Stimulated activated naive CD8-positive, alpha-beta T cell treated with anti-CD3 and anti-CD28 coated beads, Interleukin-15, Interleukin-2, amounts not matched to agents 100 ng/mL and 50 ng/mL, for 24 hours (primary cell): ENCODE measurements around the gene PSMB2.
"Not testable (repeated sequence)": the region's sequence is repeated elsewhere in the genome, so short reads cannot be mapped to it uniquely, and the experiment has no call there.

Experiments
- H3K27ac Mint-ChIP-seq: one replicate; pipeline ENCODE4 v1.8.0; 2021; ENCODE audit warnings: mild to moderate bottlenecking, mixed read lengths
- H3K27me3 Mint-ChIP-seq: one replicate; pipeline ENCODE4 v1.8.0; 2021; ENCODE audit warnings: mixed read lengths
- H3K36me3 Mint-ChIP-seq: one replicate; pipeline ENCODE4 v1.8.0; 2021; ENCODE audit warnings: low read depth, mixed read lengths
- H3K4me1 Mint-ChIP-seq: one replicate; pipeline ENCODE4 v1.8.0; 2021; ENCODE audit warnings: low read depth, mixed read lengths
- H3K4me3 Mint-ChIP-seq: one replicate; pipeline ENCODE4 v1.8.0; 2021; ENCODE audit warnings: mild to moderate bottlenecking, mixed read lengths
- H3K9me3 Mint-ChIP-seq: one replicate; pipeline ENCODE4 v1.8.0; 2021; ENCODE audit warnings: mixed read lengths

The PSMB2 gene

DNA sequence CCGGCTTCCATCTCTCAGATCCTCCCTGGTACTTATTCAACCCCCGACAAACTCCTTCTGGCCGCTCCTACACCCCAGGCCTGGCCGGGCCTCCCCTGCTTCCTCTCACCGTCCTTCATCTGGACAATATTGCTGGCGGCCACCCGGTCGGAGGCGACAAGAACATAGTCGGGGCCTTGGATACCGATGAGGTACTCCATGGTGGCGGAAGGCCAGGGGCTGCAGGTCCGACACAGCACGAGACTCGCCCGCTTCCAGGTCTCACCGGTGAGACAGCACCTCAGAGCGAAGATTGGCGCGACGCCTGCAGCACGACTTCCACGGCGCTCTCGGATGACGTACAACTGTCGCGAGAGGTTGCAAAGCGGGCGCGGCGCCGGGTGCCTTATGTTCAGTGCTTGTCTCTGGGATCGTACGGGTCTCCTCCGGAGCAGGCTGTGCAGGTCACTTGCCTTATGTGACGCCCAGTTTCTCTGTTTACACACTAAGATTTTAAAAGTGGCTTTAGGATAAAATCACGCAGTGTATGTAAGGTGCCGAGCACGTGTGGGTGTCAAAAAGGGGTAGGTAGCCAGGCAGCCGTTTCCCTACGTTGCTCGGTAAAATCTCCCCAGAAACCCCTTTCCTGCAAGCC, at the start of gene PSMB2:
Gene PSMB2, minus strand, starts transcription at position 294 of the 634 bp plus-strand sequence. Its CDS starts 94 bp downstream, at position 200.
- H3K27ac Mint-ChIP-seq = peak within 1 kb of the TSS; percentile 100
- H3K4me1 Mint-ChIP-seq = peaks cover 38% of the 10 kb centered on the region
- peak within 1 kb of the TSS; percentile 100 for H3K4me3 Mint-ChIP-seq
- H3K36me3 Mint-ChIP-seq = peaks cover 12% of the 10 kb centered on the region
- H3K9me3 Mint-ChIP-seq = no peaks in the 10 kb centered on the region
- peaks cover 17% of the 10 kb centered on the region for H3K27me3 Mint-ChIP-seq

DNA sequence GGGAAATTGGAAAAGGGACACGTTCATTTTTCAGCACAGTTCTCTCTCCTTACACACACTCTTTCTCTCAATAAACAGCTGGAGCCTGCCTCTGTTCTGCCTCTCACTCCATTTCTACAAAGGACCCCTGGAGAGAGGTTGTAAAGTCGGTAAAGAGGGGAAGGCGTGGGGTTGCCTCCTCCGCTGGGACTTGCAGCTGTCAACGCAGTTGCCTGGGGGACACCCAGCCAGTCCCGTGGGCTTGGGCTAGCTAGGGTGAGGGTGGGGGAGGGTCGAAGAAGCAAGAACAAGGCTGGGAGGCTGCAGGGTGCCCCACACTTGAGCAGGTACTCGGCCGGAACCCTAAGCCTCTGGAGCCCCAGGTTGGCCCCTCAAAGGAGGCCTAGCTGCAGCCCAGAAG, 49.8 kb upstream of the PSMB2 start:
- H3K9me3 Mint-ChIP-seq = no peaks in the 10 kb centered on the region
- no peaks in the 10 kb centered on the region for H3K36me3 Mint-ChIP-seq
- H3K27me3 Mint-ChIP-seq = peaks cover 17% of the 10 kb centered on the region
- no peak overlapping the region for H3K4me3 Mint-ChIP-seq
- no peaks in the 10 kb centered on the region for H3K4me1 Mint-ChIP-seq
- H3K27ac Mint-ChIP-seq = no peak overlapping the region

DNA sequence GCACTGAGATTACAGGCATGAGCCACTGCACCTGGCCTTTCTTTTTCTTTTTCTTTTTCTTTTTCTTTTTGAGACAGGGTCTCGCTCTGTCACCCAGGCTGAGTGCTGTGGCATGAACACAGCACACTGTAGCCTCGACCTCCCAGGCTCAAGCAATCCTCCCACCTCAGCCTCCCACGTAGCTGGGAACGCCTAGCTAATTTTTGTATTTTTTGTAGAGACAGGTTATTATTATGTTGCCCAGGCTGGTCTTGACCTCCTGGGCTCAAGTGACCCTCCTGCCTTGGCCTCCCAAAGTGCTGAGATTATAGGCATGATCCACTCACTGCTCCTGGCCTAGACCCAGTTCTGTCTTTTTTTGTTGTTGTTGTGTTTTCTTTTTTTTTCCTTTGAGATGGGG, 48.8 kb upstream of the PSMB2 start:
- not testable (repeated sequence) for H3K4me1 Mint-ChIP-seq, H3K4me3 Mint-ChIP-seq, H3K36me3 Mint-ChIP-seq, H3K27ac Mint-ChIP-seq, H3K9me3 Mint-ChIP-seq
- H3K27me3 Mint-ChIP-seq = peaks cover 25% of the 10 kb centered on the region

DNA sequence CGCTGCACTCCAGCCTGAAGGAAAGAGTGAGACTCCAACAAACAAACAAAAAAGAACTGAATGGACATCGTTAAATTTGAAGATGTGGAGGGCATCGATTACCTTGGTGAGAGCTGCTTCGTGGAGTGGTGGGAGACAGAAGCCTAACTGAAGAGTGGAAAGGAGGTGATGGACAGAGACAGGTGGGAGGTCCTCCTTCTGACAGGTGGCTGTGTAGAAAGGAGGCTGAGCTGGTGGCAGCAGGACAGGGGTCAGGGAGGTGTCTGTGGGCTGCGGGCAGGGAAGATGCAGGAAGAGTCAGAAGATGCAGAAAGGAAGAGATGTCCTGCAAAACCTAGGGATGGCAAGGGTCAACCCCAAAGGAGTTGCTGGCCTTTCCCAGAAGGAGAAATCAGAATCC, 46.8 kb upstream of the PSMB2 start:
- Mint-ChIP-seq H3K4me1 (no peaks in the 10 kb centered on the region), H3K27me3 (peaks cover 24% of the 10 kb centered on the region), H3K4me3 (no peak overlapping the region), H3K27ac (no peak overlapping the region), H3K36me3 (no peaks in the 10 kb centered on the region), H3K9me3 (no peaks in the 10 kb centered on the region)

DNA sequence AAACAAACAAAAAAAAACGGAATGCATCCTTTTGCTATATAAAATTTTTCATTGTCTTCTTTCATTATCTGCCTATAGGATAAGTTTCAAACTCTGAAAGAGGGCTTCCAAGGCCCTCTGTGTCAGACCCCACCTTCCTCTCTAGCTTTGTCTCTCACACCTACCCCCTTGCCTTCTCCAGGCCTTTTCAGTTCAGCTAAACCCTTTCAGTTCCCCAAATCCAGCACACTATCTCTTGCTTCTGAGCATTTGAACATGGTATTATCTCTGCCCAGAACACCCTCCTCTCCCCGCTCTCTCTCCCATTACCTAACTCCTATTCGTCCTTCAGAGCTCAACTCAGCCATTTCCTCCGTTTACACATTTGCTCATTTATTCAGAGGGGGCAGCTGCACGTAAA, 41.7 kb upstream of the PSMB2 start:
- Mint-ChIP-seq H3K9me3 (no peaks in the 10 kb centered on the region), H3K36me3 (no peaks in the 10 kb centered on the region), H3K27ac (no peak overlapping the region), H3K4me3 (no peak overlapping the region), H3K4me1 (no peaks in the 10 kb centered on the region), H3K27me3 (peaks cover 14% of the 10 kb centered on the region)

DNA sequence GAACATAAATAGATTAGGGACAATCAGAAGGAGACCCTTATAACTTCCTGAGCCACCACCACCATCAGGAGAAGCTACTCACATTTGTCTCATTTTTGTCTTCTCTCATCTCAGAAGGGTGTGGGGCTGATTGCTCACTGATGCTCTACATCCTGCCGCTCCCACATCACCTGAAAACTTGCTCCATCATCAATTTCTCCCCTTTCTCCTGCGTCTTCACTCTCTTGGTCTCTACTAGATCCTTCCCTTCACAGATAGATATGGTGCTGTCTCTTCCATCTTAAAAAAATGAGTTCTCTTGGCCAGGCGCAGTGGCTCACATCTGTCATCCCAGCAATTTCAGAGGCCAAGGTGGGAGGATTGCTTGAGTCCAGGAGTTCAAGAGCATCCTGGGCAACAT, 38.9 kb upstream of the PSMB2 start:
- Mint-ChIP-seq H3K4me3 (no peak overlapping the region), H3K27ac (no peak overlapping the region), H3K4me1 (no peaks in the 10 kb centered on the region), H3K36me3 (no peaks in the 10 kb centered on the region), H3K9me3 (no peaks in the 10 kb centered on the region), H3K27me3 (peaks cover 4% of the 10 kb centered on the region)

DNA sequence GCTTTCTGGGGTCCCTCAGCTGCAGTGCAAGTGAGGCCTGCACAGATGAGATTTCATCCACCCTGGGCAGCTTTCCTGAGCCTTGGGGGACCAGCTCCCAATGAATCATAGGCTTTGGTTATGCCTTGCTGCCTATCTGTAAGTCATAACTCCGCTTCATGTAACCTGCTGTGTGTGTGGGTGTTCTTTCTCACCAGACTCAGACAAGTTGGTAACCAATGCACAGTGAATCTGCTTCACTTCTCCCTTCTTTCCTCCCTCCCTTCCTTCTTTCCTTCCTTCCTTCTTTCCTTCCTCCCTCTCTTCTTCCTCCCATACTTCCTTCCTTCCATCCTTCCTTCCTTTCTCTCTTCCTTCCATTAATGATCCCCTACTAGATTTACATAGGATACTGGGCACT, 34.4 kb upstream of the PSMB2 start:
- Mint-ChIP-seq H3K4me3 (no peak overlapping the region), H3K27me3 (peaks cover 15% of the 10 kb centered on the region), H3K27ac (no peak overlapping the region), H3K36me3 (no peaks in the 10 kb centered on the region), H3K4me1 (no peaks in the 10 kb centered on the region), H3K9me3 (no peaks in the 10 kb centered on the region)

DNA sequence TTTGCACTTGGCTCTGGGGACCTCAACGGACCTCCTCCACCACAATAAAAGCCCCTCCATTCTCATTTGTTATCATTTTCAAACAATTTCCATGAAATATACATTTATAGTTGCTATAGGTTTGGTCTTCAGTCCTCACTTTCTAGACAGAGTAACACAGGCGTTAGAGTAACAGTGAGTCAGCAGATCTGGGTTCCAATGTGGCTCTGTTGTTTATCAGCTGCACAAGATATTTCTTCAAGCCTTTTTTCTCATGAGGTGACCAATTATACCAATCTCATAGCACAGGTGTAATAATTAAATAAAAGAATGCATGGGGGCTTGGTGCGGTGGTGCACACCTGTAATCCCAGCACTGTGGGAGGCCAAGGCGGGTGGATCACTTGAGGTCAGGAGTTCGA, 32.8 kb upstream of the PSMB2 start:
- Mint-ChIP-seq H3K27ac (no peak overlapping the region), H3K4me3 (no peak overlapping the region), H3K27me3 (peaks cover 15% of the 10 kb centered on the region), H3K9me3 (no peaks in the 10 kb centered on the region), H3K4me1 (no peaks in the 10 kb centered on the region), H3K36me3 (no peaks in the 10 kb centered on the region)

DNA sequence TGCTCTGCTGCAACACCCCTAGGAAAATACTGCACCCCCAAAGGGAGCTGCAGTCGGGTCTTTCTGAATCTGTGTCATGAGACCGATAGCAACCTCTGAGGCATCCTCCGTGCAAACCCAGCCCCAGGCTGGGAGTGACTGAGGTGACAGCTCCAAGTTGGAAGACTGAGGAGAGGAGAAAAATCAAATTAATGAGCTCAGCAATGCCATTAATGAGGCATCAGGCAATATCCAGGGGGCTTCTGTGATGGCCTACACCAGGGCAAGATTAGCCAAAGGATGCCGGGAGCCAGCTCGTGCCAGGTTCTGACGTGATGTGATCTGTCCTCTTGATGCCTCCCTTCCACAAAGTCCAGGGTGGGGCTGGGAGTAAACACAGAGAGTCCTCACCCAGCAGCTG, 30.8 kb upstream of the PSMB2 start:
- Mint-ChIP-seq H3K27me3 (peaks cover 15% of the 10 kb centered on the region), H3K36me3 (no peaks in the 10 kb centered on the region), H3K4me3 (no peak overlapping the region), H3K27ac (no peak overlapping the region), H3K4me1 (no peaks in the 10 kb centered on the region), H3K9me3 (no peaks in the 10 kb centered on the region)

DNA sequence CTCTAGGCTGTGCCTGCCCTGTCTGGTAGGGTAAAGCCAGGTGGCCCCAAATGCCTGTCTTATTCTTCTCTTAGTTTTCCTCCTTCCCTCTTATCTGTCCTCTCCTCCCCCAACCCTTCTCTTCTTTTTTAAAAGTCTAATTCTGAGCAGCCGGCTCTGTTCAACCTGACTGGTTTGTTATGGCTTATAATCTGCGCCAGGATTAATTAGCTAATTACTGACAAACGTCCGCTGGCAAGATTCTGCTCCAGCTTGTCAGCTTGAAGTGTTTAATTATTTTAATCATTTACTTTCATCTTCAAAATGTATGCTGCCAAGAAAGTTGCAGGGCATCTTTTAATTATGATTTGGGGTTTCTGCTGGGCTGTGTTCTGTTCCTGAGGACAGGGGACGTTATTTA, 27.2 kb upstream of the PSMB2 start:
- H3K27me3 Mint-ChIP-seq = peaks cover 20% of the 10 kb centered on the region
- H3K4me1 Mint-ChIP-seq = no peaks in the 10 kb centered on the region
- no peaks in the 10 kb centered on the region for H3K36me3 Mint-ChIP-seq
- H3K27ac Mint-ChIP-seq = no peak overlapping the region
- H3K4me3 Mint-ChIP-seq = no peak overlapping the region
- no peaks in the 10 kb centered on the region for H3K9me3 Mint-ChIP-seq

DNA sequence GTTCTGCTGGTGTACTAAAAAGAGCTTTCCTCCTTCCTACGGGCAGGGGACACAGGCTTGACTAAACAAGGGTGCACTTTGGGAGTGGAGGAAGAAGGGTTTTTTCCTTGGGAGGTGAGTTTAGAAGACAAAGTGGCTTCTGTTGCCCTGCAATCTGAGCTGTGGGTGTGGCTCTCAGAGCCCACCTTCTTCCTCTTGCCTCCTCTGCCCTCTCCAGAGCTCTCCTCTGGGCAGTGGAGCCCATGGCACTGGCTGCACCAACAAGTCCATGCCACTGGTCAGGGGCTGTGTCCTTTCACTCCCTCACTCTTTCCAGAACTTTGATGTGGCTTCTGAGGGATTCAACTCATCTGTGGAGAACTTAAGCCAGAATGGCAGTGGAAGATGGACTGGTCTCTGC, 25.6 kb upstream of the PSMB2 start:
- no peak overlapping the region for H3K27ac Mint-ChIP-seq
- H3K36me3 Mint-ChIP-seq = no peaks in the 10 kb centered on the region
- H3K9me3 Mint-ChIP-seq = no peaks in the 10 kb centered on the region
- no peak overlapping the region for H3K4me3 Mint-ChIP-seq
- peaks cover 18% of the 10 kb centered on the region for H3K27me3 Mint-ChIP-seq
- no peaks in the 10 kb centered on the region for H3K4me1 Mint-ChIP-seq

DNA sequence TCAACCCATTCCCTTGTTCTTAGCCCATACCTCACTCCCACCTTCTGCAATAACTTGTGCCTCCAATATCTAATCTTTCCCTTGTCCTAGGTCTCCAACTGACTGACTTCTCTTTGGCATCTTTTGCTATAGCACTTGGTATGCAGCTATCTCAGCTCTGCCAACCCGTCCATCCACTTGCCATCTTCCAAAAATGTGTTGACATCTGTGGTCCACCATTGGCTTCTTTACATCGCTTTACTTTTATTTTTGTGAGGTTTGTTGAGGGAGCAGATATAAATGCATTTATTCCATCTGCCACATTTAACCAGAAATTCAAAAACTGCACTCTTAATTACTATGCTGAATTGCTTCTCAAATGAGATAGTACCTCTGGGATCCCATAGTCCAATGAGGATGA, 24.9 kb upstream of the PSMB2 start:
- Mint-ChIP-seq H3K27me3 (peaks cover 21% of the 10 kb centered on the region), H3K36me3 (no peaks in the 10 kb centered on the region), H3K4me1 (no peaks in the 10 kb centered on the region), H3K27ac (no peak overlapping the region), H3K9me3 (no peaks in the 10 kb centered on the region), H3K4me3 (no peak overlapping the region)

DNA sequence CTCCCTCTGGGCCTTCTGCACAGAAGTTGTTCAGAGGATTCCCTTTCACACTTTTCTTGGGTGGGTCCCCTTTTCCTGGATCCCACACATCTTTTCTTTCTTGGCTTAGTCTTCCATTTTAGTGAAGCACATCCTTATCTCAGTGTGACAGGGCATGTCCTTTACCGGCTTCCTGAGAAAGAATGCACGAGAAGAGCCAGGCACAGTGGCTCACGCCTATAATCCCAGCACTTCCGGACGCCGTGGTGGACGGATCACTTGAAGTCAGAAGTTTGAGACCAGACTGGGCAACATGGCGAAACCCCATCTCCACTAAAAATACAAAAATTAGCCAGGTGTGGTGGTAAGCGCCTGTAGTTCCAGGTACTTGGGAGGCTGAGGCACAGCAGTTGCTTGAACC, 22.1 kb upstream of the PSMB2 start:
- peaks cover 21% of the 10 kb centered on the region for H3K27me3 Mint-ChIP-seq
- H3K9me3 Mint-ChIP-seq = no peaks in the 10 kb centered on the region
- no peaks in the 10 kb centered on the region for H3K4me1 Mint-ChIP-seq
- no peak overlapping the region for H3K4me3 Mint-ChIP-seq
- no peaks in the 10 kb centered on the region for H3K36me3 Mint-ChIP-seq
- no peak overlapping the region for H3K27ac Mint-ChIP-seq

DNA sequence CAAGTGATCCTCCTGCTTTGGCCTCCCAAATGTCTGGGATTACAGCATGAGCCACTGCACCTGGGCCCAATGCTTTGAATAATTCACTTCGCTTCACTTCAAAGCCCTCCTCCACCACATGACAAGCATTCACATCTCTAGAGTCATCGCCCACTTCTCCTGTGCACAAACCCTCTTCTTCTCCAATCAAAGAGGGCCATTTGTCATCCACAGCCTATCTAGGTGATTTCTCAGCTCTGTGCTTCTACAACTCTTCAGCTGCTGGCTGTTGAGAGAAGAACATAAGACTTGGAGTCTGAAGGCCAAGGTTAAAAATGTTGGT, 20.1 kb upstream of the PSMB2 start:
- H3K9me3 Mint-ChIP-seq = no peaks in the 10 kb centered on the region
- H3K4me3 Mint-ChIP-seq = no peak overlapping the region
- peaks cover 18% of the 10 kb centered on the region for H3K27me3 Mint-ChIP-seq
- no peaks in the 10 kb centered on the region for H3K36me3 Mint-ChIP-seq
- no peaks in the 10 kb centered on the region for H3K4me1 Mint-ChIP-seq
- H3K27ac Mint-ChIP-seq = no peak overlapping the region

DNA sequence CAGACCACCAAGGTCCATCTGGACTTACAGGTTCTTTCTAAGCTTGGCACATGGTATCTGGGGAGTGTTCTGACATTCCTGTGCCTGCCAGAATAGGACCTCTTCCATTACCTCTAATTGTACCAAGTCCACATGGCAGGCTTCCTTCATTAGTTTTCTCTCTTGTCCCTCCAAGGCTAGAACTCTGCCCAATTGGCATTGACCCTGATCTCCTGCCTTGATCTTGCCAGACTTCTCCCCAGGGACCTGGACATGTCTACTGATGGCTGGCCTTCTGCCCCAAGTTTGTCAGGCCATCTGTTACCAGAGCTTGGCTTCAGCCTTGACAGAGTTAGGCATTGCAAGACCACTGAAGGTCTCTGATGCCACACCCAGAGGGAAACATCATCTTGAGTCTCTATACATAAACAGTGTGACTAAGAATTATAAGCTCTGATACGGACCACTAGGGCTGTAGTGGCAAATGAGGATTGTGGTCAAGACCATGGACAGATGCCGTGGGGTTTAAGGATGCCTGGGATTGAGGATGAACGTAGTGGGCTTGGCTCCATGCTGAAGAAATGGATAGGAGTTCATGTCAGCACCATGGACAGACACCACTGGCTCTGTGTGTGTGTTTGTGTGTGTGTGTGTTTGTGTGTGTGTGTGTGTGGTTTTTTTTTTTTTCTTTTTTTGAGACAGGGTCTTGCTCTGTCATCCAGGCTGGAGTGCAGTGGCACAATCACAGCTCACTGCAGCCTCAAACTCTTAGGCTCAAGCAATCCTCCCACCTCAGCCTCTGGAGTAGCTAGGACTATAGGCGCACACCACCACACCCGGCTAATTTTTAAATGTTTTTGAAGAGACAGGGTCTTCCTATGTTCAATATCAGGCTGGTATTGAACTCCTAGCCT, 19.5 kb upstream of the PSMB2 start:
- Mint-ChIP-seq H3K27me3 (peaks cover 12% of the 10 kb centered on the region), H3K9me3 (no peaks in the 10 kb centered on the region), H3K36me3 (no peaks in the 10 kb centered on the region), H3K4me1 (no peaks in the 10 kb centered on the region), H3K4me3 (no peak overlapping the region), H3K27ac (no peak overlapping the region)

DNA sequence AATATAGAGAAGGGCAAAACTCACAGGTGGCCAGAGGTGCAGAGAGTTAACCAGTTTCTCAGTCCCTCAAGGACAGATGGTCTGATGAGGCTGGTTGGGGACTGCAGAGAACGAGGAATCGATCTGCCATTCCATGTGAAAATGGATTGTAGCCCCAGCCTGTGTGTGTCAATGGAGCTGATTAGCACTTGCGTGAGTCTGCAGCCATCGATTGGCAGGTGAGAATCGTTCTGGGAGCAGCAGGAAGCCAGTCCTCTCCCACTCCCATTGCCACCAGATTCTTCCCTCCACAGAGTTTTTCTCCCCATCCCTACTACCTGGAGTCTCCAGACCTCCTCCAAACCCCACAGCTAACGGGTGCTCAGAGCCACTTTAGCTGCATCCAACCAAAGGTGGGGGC, 18.3 kb upstream of the PSMB2 start:
- H3K27ac Mint-ChIP-seq = no peak overlapping the region
- no peaks in the 10 kb centered on the region for H3K4me1 Mint-ChIP-seq
- no peak overlapping the region for H3K4me3 Mint-ChIP-seq
- peaks cover 11% of the 10 kb centered on the region for H3K27me3 Mint-ChIP-seq
- no peaks in the 10 kb centered on the region for H3K36me3 Mint-ChIP-seq
- no peaks in the 10 kb centered on the region for H3K9me3 Mint-ChIP-seq
